GM21529 (cell line): Measurements from ENCODE around the gene RYR3.

Experiments
- ATAC-seq: cut with Tn5 transposase; IDR thresholded peaks from one replicate; pipeline ENCODE4 v1.9.1; 2021; ENCODE audit not compliant: unreplicated experiment

The RYR3 gene

DNA sequence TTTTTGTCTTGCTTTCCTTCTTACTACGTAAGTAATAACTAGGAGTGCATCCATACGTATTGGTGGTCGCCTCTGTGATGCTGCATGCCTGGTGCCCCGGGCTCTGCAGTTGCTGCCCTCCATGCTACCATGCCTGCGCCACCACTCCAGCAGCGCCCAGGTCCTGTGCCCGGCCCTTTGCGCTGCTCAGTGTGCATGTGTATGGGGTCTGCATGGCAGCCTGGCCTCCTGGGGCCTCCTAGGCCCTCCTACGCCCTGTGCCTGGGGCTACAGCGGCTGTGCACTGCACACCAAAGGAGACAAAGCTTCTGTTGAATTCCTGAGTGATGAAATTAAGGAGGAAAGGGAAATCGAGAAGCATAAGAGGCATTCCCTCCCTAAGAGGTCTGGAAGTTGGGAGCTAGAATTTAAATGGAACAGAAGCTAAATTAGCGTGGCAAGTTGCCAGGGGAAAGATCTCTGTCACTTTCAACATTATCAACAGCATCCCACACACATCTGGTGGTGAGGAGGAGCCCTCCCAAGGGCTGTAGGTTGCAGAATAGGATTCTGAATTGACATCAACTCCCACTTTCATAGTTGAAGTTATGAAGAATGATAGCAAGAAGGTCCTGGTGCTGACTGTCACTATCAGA is 382.5 kb downstream of the RYR3 start:
- ATAC-seq = no peak

DNA sequence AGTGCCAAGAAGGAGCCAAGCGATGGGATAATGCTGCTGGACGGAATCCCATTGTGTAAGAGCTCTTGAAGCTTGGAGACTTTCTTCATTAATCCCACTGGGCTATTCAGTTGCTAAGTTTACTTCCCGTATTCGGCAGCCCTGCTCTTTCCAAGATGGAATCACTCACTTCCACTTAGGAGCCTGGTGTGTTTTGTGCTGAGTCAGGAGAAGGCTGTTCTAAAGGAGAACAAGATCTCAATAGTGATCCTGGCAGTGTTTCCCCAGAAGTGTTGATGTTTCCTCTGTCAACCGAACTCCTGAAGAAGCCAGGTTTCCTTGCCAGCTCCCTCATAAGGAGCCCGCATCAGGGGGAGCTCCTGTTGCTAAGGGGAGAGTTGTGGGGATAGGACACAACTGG is 387.4 kb downstream of the RYR3 start:
- no peak for ATAC-seq

DNA sequence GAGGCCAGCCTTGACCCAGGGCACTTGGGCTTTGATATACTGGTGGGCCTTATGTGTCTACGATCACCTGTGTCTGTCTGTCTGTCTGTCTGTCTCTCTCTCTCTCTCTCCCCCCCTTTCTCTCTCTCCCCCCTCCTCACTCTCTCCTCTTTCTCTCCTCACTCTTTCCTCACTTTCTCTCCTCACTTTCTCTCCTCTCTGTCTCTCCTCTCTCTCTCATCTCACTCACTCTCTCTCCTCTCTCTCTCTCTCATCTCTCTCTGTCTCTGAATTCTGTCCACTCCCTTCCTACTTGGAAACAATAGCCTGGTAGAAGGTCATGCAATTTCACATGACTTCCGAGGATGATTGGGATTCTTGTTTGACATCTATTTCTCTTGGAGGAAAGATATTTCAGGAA is 388.4 kb downstream of the RYR3 start:
- no peak for ATAC-seq

DNA sequence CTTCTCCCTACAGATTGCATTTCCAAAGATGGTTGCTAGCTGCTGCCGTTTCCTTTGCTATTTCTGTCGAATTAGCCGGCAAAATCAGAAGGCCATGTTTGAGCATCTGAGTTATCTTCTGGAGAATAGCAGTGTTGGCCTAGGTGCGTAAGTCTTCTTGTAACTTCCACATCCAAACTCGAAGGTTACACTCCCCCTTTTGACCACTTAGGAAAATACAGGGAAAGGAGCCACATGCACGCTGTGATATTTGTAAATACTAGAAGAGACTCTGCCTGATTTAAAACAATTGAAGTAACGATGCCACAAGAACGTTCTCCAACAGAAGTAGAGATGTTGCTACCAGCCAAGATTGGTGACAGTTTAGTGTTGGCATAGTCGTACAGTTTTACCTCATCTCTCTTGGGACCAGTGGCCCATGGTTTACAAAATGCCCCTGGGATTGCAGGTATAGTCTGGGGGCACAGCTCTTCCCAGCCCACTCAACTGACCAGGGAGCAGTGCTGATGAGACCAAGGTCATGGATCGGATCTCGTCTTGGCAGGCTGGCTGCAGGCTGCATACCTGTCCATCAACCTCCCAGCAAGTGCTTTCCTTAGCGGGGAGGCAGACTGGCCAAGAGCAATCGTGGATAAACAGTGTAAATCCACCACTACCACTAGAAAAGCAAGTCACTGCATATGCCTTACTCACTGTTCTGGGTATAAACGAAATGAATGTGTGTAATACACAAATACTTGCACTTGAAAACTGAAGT is 389.1 kb downstream of the RYR3 start:
- no peak for ATAC-seq

DNA sequence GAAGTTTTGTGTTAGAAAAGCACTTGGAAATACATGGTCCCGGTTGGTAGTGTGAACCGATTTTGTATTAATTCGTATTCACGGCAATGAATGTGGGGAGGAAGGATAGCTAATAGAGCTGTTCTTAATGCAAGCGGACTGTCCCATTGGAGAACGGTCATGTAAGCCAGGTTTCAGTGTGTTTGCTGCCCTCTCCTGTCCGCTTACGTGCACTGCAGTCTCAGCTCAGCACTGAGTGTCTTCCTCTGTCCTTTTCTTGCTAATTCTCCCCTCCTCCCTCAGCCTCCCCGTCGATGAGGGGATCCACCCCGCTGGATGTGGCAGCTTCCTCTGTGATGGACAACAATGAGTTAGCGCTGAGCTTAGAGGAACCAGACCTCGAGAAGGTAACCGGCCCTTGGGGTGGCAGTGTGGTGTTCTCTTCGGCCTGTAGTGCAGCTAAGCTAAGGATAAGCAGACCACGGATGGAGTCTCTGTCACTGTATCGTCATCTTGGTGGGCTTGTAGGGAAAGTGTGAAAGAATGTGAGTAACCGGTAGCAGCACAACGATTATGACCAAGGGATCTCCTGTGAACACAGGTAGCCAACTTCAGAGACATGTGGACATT is 390.0 kb downstream of the RYR3 start:
- peak; percentile 72 for ATAC-seq

DNA sequence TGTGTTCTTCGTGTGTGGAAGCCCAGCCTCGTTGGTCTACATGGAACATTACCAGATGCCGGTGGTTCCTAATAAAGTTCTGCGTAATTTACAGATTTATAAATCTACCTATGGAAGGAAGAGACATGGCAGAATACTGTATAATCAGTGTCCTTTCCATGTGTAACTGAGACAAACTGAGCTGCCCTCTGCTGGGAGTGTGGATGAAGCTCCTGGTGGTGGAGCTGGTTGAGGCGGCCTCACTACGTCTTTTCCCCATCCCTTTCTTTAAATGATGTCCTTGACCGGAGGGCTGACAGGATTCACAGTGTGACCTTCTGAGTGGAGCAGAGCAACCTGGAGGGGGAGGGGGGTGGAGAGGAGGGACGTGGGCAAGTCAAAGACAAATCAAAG is 390.5 kb downstream of the RYR3 start:
- no peak for ATAC-seq

DNA sequence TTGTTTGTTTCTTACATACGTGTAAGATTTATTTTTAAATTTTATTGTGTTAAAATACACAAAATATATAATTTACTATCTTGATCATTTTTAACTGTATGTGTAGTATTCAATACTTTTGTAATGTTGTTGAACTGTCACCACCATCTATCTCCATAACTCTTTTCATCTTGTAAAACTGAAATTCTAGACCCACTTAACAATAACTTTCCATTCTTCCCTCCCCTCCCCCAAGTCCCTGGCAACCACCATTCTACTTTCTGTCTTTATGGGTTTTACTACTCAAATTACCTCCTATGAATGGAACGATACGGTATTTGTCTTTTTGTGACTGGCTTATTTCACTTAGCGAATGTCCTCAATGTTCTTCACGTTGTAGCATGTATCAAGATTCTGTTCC is 395.4 kb downstream of the RYR3 start:
- ATAC-seq = no peak

DNA sequence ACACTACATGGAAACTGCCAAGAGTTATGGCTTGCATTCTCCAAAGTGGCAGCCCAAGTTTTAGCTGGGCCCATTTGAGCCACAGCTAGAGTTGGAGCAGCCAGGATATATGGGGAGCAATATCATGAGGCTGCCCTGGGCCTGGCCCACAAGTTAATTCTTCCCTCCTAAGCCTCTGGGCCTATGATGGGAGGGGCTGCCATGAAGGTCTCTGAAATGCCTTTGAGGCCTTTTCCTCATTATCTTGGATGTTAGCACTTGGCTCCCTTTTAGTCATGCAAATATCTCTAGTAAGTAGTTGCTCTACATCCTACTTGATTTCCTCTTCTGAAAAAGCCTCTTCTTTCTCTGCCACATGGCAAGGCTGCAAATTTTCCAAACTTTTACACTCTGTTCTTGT is 400.0 kb downstream of the RYR3 start:
- ATAC-seq = no peak

DNA sequence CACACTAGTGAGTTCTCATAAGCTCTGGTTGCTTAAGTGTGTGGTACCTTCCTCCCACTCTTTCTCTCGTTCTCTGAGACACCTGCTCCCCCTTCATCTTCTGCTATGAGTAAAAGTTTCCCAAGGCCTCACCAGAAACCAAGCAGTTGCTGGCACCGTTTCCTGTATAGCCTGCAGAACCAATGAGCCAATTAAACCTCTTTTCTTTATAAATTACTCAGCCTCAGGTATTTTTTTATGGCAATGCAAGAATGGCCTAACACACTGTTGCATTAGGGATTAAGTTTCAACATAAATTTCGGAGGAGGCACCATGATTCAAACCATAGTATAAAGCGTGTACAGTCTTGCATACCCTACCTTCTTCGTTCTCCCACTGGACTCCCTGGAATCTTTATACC is 405.3 kb downstream of the RYR3 start:
- ATAC-seq = no peak

DNA sequence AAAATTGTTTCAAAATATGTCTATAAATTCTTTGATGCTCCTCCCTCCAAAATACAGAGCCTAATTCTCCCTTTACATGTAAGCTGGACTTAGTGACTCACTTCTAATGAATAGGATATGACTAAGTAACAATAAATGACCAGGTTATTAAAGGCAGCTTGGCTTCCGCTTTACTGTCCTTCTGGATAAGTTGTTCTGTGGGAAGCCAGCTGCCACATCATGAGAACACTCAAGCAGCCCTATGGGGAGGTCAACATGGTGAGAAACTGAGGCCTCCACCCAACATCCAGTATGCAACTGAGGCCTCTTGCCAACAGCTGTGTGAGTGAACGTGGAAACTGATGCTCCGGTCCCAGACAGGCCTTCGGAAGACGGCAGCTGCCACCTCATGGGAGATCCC is 410.2 kb downstream of the RYR3 start:
- no peak for ATAC-seq

DNA sequence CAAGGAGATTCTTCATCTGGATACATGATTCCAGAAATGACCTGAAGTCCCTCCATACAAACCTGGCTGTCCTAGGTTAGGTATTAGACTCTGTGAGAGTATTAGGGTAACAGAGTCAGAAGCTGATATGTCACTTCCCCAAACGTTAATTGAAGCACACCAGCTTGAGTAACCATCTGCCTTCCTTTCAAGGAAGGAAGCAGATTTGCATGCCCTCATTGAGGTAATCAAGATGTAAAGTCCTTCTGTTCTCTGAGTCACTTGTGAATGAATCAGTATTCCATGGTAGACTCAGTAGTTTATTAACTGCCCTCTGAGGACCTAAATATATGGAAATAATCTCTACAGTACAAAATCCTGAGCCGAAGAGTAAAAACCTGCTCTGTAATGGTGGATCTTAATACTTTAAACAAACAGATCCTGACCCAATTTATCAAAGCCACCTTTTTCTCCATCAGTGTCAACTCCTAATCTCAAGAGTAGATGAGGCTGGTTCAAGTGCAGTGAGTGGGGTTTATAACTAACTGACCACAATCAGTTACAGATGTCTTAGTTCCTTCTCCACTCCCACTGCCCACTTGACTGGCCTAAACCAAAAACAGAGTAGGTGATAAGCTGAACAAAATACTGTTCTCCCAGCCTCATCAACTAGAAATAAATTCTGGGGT is 411.4 kb downstream of the RYR3 start:
- peak; percentile 79 for ATAC-seq

DNA sequence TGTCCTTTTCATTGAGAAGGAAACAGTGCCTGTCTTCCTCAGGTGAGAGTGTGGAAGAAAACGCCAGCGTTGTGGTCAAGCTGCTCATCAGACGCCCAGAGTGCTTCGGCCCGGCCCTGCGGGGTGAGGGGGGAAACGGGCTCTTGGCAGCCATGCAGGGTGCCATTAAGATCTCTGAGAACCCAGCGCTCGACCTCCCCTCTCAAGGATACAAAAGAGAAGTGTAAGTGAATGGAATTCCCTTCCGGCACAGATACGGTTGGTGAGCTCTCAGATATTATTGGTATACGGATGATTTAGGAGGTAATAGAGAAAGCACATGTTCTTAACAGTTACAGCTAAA is 411.9 kb downstream of the RYR3 start:
- no peak for ATAC-seq

DNA sequence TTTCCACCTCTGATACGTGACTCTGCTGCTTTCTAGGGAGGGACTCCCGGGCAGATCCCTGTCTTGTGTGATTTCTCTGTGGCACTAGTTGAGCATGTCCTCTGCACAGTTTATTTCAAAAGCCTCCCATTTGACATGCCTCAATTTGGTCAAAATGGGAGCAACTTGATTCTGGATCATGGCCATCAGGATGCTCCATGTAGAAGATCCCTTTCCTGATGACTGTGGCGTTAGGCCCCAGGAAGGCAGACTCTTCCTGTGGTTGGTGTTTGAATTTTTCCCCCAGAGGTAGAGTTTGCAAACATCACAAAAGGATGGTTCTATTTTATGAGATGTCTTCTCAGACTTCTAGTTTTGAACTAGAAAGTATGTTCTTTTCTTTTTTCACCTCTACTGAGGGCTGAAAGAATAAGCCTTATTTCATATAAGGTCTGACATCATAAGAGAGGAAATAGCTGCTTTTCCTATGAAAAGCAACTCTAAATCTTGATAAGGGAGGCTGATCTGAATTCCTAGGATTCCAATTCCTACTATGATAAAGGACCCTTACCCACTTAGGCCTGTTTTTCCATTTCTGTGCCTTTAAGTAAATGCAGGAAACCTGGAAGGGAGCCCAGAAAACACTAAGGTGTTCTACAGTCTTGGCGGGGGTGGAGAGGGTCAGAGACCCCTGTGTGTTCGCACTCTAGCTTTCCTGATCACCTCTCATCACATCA is 413.7 kb downstream of the RYR3 start:
- no peak for ATAC-seq

DNA sequence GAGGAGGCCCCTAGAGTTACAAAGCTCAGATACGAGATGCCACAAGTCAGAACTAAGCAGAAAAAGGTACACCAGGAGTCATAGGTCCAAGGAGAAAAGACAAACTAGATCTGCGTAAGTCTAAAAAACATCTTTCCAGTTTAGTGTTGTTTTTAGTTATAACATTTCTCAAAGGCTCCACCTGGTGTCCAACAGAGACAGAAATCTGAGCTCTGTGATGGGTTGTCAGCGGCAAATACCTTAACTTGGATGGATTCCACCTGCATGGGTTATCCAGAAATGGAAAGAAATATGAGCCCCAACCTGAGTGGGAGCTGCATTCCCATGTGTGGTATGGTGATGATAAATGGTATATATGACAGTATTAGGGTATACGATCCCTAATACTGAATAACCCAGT is 418.9 kb downstream of the RYR3 start:
- no peak for ATAC-seq

DNA sequence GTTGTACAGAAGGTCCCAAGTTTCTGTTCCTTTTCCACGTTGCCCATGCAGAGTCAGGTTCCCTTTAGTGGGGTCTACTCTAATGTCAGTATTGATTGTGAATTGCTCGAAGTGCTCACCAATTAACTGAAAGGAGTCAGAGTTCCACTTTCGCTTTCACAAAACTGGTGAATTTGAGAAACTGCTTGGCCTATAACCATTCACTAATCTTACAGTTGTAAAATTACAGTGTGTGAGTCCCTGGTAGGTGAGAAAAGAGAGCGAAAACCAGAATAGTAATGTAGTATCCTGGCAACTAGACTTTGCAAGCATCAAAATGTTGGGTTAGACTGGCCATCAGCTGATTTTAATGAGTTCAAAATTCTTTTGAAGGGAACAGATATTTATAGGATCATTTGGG is 420.0 kb downstream of the RYR3 start:
- peak; percentile 67 for ATAC-seq

DNA sequence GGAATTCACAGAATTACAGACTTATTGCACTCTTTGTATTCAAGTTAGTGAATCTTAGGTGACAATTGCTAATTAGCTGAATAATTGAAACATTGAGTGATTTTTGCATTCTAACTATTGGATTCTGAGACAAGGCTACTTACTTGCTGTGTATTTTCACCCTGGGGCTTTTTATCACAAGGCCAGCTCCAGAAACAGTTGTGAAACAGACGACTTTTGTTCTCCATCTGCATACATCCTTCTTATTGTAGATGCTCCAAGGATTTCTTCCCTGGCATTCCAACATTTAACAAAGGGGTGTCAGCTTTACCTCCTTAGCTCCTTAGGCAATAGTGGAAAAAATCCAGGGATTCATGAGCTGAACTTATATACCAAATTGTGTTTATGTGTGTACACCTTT is 424.4 kb downstream of the RYR3 start:
- ATAC-seq = no peak

DNA sequence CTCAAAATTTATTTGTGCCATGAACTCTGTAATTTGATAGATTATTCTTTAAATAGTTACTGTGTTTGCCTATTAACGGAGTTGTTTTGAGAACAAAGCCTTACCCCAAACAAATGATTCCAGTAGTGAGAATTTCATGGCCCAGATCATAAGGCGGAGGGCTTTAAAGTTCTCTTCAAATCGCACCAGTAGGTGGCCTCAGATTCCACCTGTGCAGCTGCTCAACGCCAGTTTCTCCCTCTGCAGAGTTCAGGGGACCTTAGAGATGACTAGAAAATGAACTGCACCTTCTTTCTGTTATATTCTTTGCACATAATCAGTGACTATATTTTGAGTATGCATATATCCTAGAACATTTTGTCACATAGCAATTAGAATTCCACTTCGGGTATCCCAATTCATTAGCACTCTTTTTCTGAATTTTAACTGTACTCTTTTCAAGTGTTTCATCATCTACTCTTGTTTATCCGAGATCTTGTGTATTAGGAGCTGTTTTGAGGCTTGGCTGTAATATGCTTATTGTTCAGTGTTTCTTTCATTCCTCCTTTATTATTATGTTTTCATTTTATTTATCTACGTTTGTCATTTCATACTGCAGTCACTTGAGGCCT is 425.0 kb downstream of the RYR3 start:
- ATAC-seq = no peak

DNA sequence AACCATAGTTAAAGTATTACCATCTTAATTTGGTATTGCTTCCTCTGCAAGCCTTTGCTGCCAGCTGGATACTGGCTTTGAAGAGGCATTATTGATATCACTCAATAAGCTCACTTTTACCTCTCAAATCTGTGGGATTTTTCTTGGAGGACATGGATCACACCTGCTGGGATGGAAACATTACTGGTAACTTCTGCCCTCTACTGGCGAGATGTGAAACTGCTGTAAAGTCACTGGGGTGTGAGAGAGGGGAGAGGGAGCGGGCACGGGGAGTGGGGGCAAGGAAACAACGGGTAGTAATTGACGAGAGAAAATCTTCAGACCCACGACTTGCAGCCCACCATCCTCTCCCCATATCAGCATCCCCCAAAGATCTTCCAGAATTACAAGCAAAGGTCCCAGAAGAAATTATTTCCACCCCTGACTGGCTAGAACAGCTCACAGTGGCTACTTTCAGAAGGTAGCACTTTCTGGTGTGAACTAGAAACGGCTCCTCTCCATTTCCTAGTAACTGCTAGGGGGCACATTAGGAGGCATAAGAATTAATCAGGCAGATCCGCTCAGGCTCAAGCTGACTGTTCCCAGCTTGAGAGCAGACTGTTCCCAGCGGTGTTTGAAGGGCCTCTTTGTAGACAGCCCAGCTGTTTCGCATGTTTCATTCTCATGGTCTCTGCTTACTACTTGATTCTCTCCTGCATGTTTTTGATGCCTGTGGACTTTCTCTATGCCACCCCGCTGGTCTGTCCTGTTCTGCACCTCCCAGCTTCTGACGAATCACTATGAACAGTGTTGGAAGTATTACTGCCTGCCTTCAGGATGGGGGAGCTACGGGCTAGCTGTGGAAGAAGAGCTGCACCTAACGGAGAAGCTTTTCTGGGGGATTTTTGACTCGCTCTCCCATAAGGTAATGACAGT is 427.2 kb downstream of the RYR3 start:
- ATAC-seq = no peak

DNA sequence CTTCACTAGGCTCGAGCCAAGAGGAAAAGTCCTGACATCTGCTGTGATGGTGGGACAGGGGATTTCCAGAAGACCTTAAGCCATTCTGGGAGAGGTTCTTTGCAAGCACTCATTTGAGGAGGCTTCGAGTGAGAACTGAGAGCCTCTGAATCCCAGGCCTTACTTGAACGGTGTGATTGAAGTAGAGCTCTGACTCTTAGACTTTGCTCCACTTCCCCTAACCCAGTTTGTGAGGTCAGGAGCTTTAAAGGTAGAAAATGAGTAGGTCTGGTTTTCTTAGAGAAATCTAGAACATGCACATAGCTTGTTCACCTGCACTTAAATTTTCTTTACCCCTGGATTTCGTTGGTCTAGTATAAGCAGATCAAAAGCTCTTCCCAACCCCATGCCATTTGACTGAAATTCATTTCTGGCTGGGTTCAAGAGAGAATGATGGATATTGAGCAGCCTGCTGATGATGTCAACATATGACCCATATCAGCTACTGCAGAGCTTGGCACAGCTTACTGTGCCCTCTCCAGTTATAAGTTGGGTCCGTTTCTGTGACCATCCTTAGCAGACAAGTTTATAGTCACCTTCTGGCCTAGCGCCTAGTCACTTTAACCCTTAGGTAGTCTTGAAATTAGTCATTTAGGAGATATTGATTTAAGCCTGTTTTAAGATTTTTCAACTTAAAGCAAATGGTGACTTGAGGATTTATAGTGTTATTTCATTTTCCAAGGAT is 428.3 kb downstream of the RYR3 start:
- no peak for ATAC-seq
